GM23338 (cell line): Measurements from ENCODE around the gene KRTAP24-1. TPM values are rescaled to one million over a fixed set of nuclear protein-coding genes. Genes with fewer than 3 reads are reported as not detected.

Source experiments
- ATAC-seq: fragments of 200-7000 bp; cut with Tn5 transposase; 3 replicates; pipeline ENCODE4 v1.9.1; 2020
- DNase-seq: peaks from one replicate; pipeline ENCODE4 v3.0.0-alpha.2; 2015; ENCODE audit warnings: low spot score
- H2AFZ ChIP-seq: fragments of 200-600 bp; sonication (generic); 2 replicates; pipeline ENCODE4 v1.8.0; 2016; ENCODE audit warnings: antibody characterized with exemption, mild to moderate bottlenecking, moderate library complexity
- H3F3A ChIP-seq: fragments of 200-600 bp; sonication (generic); replicated peaks from 2 replicates; pipeline ENCODE4 v1.8.0; 2017; ENCODE audit warnings: antibody characterized with exemption, mixed run types, low read depth
- H3K27ac ChIP-seq: fragments of 200-600 bp; sonication (generic); 2 replicates; pipeline ENCODE4 v1.6.1; 2016; ENCODE audit warnings: low read depth
- H3K27me3 ChIP-seq: fragments of 200-600 bp; sonication (generic); 2 replicates; pipeline ENCODE4 v1.8.0; 2016; ENCODE audit warnings: mild to moderate bottlenecking, mixed run types, moderate library complexity; ENCODE audit not compliant: insufficient read depth
- H3K36me3 ChIP-seq: fragments of 200-600 bp; sonication (generic); 2 replicates; pipeline ENCODE4 v1.8.0; 2016; ENCODE audit warnings: mild to moderate bottlenecking; ENCODE audit not compliant: insufficient read depth
- H3K4me1 ChIP-seq: fragments of 200-600 bp; sonication (generic); 2 replicates; pipeline ENCODE4 v1.8.0; 2016; ENCODE audit warnings: mild to moderate bottlenecking, moderate library complexity; ENCODE audit not compliant: insufficient read depth
- H3K4me2 ChIP-seq: fragments of 200-600 bp; sonication (generic); 2 replicates; pipeline ENCODE4 v1.7.1; 2017; ENCODE audit warnings: mixed run types
- H3K4me3 ChIP-seq: fragments of 200-600 bp; sonication (generic); 2 replicates; pipeline ENCODE4 v1.6.1; 2016; ENCODE audit warnings: mixed run types
- H3K79me2 ChIP-seq: fragments of 200-600 bp; sonication (generic); replicated peaks from 2 replicates; pipeline ENCODE4 v1.8.0; 2017; ENCODE audit warnings: mild to moderate bottlenecking; ENCODE audit not compliant: insufficient read depth
- H3K9me2 ChIP-seq: fragments of 200-600 bp; sonication (generic); 2 replicates; pipeline ENCODE4 v1.8.0; 2017; ENCODE audit not compliant: insufficient read depth
- H4K20me1 ChIP-seq: fragments of 200-600 bp; sonication (generic); replicated peaks from 2 replicates; pipeline ENCODE4 v1.8.0; 2017; ENCODE audit warnings: mild to moderate bottlenecking; ENCODE audit not compliant: insufficient read depth
- H3K27ac Mint-ChIP-seq: 2 replicates; pipeline ENCODE4 v1.8.0; 2020; ENCODE audit warnings: inconsistent platforms, mild to moderate bottlenecking, moderate library complexity, mixed read lengths
- H3K27me3 Mint-ChIP-seq: 3 replicates; pipeline ENCODE4 v1.8.0; 2022; ENCODE audit warnings: low read depth, mild to moderate bottlenecking, moderate library complexity, mixed read lengths, inconsistent platforms; ENCODE audit not compliant: insufficient read depth, poor library complexity
- H3K36me3 Mint-ChIP-seq: 3 replicates; pipeline ENCODE4 v1.8.0; 2021; ENCODE audit warnings: low read depth, mild to moderate bottlenecking, inconsistent platforms, moderate library complexity, mixed read lengths
- H3K4me1 Mint-ChIP-seq: 3 replicates; pipeline ENCODE4 v1.8.0; 2020; ENCODE audit warnings: mild to moderate bottlenecking, inconsistent platforms, mixed read lengths
- H3K4me3 Mint-ChIP-seq: 3 replicates; pipeline ENCODE4 v1.8.0; 2021; ENCODE audit warnings: moderate library complexity, mild to moderate bottlenecking, inconsistent platforms, mixed read lengths
- H3K9me3 Mint-ChIP-seq: 3 replicates; pipeline ENCODE4 v1.8.0; 2020; ENCODE audit warnings: moderate library complexity, mild to moderate bottlenecking, inconsistent platforms, mixed read lengths
- CREB1 ChIP-seq: fragments of 250-450 bp; sonication (Bioruptor Pico); IDR thresholded peaks from 2 replicates; pipeline ENCODE4 v1.5.0; 2020; ENCODE audit warnings: low read depth, mild to moderate bottlenecking, moderate library complexity
- EZH2 ChIP-seq: fragments of 200-600 bp; sonication (generic); IDR thresholded peaks from one replicate; pipeline ENCODE4 v1.8.0; 2017; ENCODE audit warnings: antibody characterized with exemption, mild to moderate bottlenecking, low read depth; ENCODE audit not compliant: unreplicated experiment
- EZH2phosphoT487 ChIP-seq: fragments of 200-600 bp; sonication (generic); IDR thresholded peaks from one replicate; pipeline ENCODE4 v1.8.1; 2018; ENCODE audit warnings: antibody characterized with exemption; ENCODE audit not compliant: unreplicated experiment
- JUNB ChIP-seq: IDR thresholded peaks from one replicate; pipeline ENCODE4 v1.6.1; 2016; ENCODE audit warnings: antibody characterized with exemption; ENCODE audit not compliant: unreplicated experiment
- NANOG ChIP-seq: IDR thresholded peaks from 2 replicates; pipeline ENCODE4 v1.6.1; 2016; ENCODE audit warnings: antibody characterized with exemption, borderline replicate concordance
- STAT1 ChIP-seq: IDR thresholded peaks from one replicate; pipeline ENCODE4 v1.6.1; 2016; ENCODE audit warnings: antibody characterized with exemption; ENCODE audit not compliant: unreplicated experiment
- ZNF331 ChIP-seq: fragments of 250-450 bp; sonication (Bioruptor Pico); IDR thresholded peaks from 2 replicates; pipeline ENCODE4 v1.5.0; 2020; ENCODE audit warnings: low read depth, mild to moderate bottlenecking, moderate library complexity
- polyA plus RNA-seq: library from polyadenylated mRNA; unstranded; fragments of >200 nt; fragmentation: Nextera tagmentation; extraction: Ambion mirVana; gene quantifications from 2 replicates; pipeline ENCODE4 v1.2.1, GENCODE V29; 2016
- total RNA-seq: library from RNA; depleted of rRNA; stranded (reverse); fragments of >200 nt; shearing (Covaris generic); gene quantifications from 2 replicates; pipeline ENCODE4 v1.2.3, GENCODE V29; 2014
- TF ChIP-seq, protein P1 (sequence below): IDR thresholded peaks from 2 replicates; pipeline ENCODE4 v1.6.1; 2016; ENCODE audit warnings: antibody characterized with exemption
- TF ChIP-seq, protein P2 (sequence below): fragments of 250-450 bp; sonication (Bioruptor Pico); IDR thresholded peaks from 2 replicates; pipeline ENCODE4 v1.5.0; 2020; ENCODE audit warnings: mild to moderate bottlenecking, moderate library complexity
- TF ChIP-seq, protein P3 (sequence below), 2 experiments: fragments of 200-600 bp in 1 of 2; sonication (generic) in 1 of 2; conservative IDR thresholded peaks; 2 replicates each; pipeline versions ENCODE4 v1.5.1 to v1.6.1; 2016 to 2017; ENCODE audit warnings: antibody characterized with exemption in 2 of 2, low read depth in 2 of 2, mild to moderate bottlenecking in 2 of 2, moderate library complexity in 1 of 2

KRTAP24-1 gene
- total and polyA plus RNA-seq, 2 experiments from 2014 or later: not detected

DNA sequence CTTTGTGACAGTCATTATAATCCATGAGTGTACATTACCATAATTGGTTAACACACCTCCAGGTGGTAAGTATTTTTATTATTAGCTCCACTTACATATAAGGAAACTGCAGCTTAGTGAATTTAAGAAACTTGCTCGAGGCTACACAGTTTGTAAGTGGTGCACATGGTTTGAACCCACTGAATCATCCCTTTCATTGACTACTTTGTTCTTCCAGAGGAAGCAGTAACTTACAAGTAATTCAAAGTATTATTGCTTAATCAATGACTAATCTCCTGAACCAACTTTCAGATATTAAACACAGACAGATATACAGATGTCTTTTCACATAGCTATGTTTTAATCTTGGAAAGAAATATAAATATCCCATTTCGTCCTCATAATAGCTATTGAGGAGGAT lies 48.1 kb downstream of the KRTAP24-1 start:
- no peak for TF ChIP-seq ZNF331 (CRISPR knock-in tag)
- TF ChIP-seq JUNB: no peak
- TF ChIP-seq, protein P1, sequence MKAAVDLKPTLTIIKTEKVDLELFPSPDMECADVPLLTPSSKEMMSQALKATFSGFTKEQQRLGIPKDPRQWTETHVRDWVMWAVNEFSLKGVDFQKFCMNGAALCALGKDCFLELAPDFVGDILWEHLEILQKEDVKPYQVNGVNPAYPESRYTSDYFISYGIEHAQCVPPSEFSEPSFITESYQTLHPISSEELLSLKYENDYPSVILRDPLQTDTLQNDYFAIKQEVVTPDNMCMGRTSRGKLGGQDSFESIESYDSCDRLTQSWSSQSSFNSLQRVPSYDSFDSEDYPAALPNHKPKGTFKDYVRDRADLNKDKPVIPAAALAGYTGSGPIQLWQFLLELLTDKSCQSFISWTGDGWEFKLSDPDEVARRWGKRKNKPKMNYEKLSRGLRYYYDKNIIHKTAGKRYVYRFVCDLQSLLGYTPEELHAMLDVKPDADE: no peak
- TF ChIP-seq EZH2phosphoT487: no peak
- TF ChIP-seq, protein P2, sequence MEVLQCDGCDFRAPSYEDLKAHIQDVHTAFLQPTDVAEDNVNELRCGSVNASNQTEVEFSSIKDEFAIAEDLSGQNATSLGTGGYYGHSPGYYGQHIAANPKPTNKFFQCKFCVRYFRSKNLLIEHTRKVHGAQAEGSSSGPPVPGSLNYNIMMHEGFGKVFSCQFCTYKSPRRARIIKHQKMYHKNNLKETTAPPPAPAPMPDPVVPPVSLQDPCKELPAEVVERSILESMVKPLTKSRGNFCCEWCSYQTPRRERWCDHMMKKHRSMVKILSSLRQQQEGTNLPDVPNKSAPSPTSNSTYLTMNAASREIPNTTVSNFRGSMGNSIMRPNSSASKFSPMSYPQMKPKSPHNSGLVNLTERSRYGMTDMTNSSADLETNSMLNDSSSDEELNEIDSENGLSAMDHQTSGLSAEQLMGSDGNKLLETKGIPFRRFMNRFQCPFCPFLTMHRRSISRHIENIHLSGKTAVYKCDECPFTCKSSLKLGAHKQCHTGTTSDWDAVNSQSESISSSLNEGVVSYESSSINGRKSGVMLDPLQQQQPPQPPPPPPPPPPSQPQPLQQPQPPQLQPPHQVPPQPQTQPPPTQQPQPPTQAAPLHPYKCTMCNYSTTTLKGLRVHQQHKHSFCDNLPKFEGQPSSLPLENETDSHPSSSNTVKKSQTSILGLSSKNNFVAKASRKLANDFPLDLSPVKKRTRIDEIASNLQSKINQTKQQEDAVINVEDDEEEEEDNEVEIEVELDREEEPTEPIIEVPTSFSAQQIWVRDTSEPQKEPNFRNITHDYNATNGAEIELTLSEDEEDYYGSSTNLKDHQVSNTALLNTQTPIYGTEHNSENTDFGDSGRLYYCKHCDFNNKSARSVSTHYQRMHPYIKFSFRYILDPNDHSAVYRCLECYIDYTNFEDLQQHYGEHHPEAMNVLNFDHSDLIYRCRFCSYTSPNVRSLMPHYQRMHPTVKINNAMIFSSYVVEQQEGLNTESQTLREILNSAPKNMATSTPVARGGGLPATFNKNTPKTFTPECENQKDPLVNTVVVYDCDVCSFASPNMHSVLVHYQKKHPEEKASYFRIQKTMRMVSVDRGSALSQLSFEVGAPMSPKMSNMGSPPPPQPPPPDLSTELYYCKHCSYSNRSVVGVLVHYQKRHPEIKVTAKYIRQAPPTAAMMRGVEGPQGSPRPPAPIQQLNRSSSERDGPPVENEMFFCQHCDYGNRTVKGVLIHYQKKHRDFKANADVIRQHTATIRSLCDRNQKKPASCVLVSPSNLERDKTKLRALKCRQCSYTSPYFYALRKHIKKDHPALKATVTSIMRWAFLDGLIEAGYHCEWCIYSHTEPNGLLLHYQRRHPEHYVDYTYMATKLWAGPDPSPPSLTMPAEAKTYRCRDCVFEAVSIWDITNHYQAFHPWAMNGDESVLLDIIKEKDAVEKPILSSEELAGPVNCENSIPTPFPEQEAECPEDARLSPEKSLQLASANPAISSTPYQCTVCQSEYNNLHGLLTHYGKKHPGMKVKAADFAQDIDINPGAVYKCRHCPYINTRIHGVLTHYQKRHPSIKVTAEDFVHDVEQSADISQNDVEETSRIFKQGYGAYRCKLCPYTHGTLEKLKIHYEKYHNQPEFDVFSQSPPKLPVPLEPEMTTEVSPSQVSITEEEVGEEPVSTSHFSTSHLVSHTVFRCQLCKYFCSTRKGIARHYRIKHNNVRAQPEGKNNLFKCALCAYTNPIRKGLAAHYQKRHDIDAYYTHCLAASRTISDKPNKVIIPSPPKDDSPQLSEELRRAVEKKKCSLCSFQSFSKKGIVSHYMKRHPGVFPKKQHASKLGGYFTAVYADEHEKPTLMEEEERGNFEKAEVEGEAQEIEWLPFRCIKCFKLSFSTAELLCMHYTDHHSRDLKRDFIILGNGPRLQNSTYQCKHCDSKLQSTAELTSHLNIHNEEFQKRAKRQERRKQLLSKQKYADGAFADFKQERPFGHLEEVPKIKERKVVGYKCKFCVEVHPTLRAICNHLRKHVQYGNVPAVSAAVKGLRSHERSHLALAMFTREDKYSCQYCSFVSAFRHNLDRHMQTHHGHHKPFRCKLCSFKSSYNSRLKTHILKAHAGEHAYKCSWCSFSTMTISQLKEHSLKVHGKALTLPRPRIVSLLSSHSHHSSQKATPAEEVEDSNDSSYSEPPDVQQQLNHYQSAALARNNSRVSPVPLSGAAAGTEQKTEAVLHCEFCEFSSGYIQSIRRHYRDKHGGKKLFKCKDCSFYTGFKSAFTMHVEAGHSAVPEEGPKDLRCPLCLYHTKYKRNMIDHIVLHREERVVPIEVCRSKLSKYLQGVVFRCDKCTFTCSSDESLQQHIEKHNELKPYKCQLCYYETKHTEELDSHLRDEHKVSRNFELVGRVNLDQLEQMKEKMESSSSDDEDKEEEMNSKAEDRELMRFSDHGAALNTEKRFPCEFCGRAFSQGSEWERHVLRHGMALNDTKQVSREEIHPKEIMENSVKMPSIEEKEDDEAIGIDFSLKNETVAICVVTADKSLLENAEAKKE (CRISPR knock-in tag): no peak
- TF ChIP-seq CREB1: no peak
- TF ChIP-seq STAT1: no peak
- no peak for TF ChIP-seq NANOG
- no peak for TF ChIP-seq EZH2
- TF ChIP-seq, protein P3, sequence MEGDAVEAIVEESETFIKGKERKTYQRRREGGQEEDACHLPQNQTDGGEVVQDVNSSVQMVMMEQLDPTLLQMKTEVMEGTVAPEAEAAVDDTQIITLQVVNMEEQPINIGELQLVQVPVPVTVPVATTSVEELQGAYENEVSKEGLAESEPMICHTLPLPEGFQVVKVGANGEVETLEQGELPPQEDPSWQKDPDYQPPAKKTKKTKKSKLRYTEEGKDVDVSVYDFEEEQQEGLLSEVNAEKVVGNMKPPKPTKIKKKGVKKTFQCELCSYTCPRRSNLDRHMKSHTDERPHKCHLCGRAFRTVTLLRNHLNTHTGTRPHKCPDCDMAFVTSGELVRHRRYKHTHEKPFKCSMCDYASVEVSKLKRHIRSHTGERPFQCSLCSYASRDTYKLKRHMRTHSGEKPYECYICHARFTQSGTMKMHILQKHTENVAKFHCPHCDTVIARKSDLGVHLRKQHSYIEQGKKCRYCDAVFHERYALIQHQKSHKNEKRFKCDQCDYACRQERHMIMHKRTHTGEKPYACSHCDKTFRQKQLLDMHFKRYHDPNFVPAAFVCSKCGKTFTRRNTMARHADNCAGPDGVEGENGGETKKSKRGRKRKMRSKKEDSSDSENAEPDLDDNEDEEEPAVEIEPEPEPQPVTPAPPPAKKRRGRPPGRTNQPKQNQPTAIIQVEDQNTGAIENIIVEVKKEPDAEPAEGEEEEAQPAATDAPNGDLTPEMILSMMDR (conservative IDR thresholded peaks at IDR 0.05; ENCODE audit: low read depth in 2 of 2): no peak
- Histone ChIP-seq H3K9me2 (no peaks in the 10 kb centered on the region), H3K4me3 (no peak overlapping the region), H4K20me1 (no peaks in the 10 kb centered on the region), H3K79me2 (no peaks in the 10 kb centered on the region), H3K4me2 (no peak overlapping the region), H3K27me3 (no peaks in the 10 kb centered on the region), H3K27ac (no peak overlapping the region), H3F3A (no peaks in the 10 kb centered on the region), H2AFZ (no peak overlapping the region), H3K4me1 (no peaks in the 10 kb centered on the region), H3K36me3 (no peaks in the 10 kb centered on the region)
- Mint-ChIP-seq H3K27ac (no peak overlapping the region), H3K9me3 (no peaks in the 10 kb centered on the region), H3K36me3 (no peaks in the 10 kb centered on the region), H3K27me3 (no peaks in the 10 kb centered on the region), H3K4me3 (no peak overlapping the region), H3K4me1 (peaks cover 3% of the 10 kb centered on the region; the same call in 1 of the 3 replicates)
- DNase-seq (no peak), ATAC-seq (no peak)
